ENCODE data around the gene CD300A.

Gene CD300A

DNA sequence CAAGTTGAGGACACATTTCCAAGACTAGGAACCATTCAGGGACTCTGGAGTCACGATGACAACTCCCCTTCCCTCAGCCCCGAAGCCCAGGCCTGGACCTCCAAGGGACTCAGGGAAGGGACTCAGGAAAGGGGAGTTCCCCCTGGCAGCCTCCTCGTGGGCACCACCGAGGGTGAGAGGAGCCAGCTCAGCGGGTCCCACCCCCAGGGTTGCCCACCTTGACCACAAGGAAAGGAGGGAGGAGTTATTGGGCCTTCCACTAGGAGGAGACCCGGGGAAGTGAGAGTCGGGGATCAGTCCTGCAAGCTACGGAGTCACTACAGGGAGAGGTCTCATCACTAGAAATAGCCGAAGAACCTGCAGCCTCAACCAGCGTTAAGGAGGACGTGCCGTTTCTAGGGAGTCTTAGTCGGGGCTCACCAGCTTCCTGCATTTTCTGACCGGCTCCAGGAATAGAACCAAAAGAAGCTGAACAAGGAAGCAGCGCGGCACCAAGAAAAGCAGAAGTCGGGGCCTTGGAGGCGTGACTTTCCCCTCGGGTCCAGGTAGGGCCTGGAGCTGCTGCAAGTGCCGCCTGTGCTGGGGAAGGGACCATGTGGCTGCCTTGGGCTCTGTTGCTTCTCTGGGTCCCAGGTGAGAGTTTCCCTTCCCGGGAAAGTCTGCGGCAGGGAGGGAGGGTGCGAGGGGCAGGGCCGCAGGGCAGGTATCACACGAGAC is at the start of gene CD300A:
TSS of gene CD300A (plus strand) at position 524 of the 717 bp plus-strand sequence. CDS start at position 594, 70 bp downstream.
- DNase-seq = peak; percentile 23

DNA sequence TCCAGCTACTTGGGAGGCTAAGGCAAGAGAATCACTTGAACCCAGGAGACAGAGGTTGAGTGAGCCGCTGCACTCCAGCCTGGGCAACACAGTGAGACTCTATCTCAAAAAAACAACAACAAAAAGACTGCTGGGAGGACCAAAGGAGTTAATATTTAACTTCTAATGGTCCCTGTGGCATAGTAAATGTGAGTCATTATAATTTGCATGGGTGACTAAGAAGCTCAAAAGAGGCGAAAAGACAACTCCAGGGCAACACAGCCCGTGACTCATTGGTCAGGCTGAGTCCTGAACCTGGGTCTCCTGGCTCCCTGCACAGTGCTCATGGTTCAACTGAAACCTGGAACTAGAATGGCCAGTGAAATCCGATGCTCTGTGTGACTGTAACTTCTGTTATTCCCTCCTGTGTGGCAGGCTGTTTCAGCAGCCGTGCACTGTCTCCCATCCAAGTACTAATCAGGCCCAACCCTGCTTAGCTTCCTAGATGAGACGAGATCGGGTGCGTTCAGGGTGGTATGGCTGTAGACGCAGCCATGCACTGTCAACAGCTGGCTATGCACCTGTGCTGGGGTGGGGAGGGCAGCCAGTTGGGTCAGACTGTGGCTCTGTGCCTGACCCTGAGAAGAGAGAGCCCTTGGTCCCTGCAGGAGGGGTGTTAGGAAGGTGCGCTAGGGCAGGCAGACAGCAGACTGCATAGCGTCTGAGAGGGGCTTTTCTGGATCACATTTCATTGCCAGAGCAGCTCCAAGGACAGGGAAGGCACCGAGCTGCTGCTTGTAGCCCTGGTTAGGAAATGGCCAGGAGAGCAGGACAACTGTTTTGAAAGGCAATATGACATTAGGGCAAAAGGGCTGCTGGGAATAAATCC is 49.0 kb upstream of the CD300A start:
- no peak for DNase-seq

- no peak for DNase-seq
Observed at GRCh38 chr17:74419928-74420411, 46.5 kb upstream of the CD300A start.

DNA sequence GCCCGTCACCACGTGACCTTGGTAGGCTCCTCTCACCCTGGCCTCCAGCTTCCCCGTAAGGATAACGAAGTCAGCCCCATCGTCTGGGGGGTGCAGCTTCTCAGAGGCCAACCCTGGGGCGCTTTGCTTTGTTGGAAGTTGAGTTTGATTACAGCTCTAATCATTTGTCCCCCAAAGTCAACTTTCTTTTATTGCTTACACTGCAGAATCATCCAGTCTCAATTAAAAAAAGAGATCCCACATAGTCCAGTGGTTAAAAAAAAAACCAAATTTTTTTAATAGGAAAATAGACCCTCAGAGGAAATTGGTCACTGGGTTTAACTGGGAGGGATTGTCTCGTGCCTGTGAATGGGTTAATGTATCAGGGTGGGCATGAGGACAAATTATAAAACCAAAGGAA is 42.3 kb upstream of the CD300A start:
- no peak for DNase-seq

DNA sequence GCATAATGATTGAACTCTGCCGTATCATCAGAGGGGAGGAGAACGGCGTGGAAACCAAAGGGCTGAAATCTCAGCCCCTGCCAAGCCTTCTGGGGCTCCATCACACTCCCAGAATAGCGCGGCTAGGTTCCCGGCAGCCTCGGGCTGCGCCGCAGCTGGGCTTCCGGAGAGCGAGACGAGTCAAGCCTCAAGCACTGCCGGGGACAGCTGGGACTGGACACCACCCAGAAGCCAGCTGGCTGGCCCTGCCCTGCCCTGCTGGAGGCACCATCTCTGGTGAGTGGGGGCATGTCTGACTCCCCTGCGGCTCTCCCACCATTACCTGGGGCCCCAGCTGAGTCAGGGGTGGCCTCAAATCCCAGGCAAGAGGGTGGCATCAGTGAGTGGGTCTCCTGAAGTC is 41.8 kb upstream of the CD300A start:
- no peak for DNase-seq

DNA sequence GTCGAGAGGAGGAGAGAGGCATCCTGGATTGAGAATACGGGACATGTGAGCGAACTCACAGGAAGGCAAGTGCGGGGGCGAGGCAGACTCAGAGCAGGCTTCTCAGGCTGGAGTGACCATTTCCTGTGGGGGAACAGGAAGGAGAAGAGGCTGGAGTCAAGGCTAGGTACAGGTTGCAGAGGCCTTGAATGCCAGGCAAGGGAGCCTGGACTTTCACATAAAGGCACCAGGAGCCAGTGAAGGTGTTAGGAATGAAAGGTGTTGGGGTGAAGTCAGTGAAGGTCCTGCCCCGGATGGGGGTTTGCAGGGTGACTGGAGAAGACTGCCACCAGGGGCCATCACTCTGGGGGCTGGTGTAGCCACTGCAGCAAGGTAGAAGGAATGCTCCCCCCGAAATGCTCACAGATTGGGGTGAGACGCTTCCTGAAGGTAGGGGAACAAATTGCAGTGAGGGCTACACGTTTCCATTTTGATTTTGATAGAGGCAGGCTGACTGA is 39.8 kb upstream of the CD300A start:
- DNase-seq = no peak

GRCh38 chr17:74427048-74427762 is 39.2 kb upstream of the CD300A start:
- no peak for DNase-seq

- no peak for DNase-seq
Observed at GRCh38 chr17:74427763-74428153, 38.7 kb upstream of the CD300A start.

- DNase-seq = no peak
Observed at GRCh38 chr17:74429604-74430384, 36.6 kb upstream of the CD300A start.

- no peak for DNase-seq
Observed at GRCh38 chr17:74430385-74430705, 36.1 kb upstream of the CD300A start.

GRCh38 chr17:74430706-74431567 is 35.5 kb upstream of the CD300A start:
- DNase-seq = no peak

- peak; percentile 49 for DNase-seq
Observed at GRCh38 chr17:74431568-74432423, 34.6 kb upstream of the CD300A start, which contains the start of gene GPRC5C. GPRC5C (plus strand) TSS chr17:74432088; CDS start chr17:74439777, 7,689 bp downstream.

DNA sequence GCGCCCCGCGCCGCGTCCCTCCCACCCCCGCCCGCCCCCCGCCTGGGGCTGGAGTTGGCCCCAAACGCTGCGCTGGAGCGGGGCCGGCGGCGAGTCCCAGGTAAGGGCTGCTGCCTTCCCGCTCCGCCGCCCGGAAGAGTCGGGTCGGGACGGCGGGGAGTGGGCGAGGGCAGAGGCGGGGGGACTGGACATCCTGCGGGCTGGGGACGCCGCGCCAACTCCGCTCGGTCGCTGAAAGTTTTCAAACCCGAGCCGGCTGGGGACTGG is 34.1 kb upstream of the CD300A start:
- no peak for DNase-seq

DNA sequence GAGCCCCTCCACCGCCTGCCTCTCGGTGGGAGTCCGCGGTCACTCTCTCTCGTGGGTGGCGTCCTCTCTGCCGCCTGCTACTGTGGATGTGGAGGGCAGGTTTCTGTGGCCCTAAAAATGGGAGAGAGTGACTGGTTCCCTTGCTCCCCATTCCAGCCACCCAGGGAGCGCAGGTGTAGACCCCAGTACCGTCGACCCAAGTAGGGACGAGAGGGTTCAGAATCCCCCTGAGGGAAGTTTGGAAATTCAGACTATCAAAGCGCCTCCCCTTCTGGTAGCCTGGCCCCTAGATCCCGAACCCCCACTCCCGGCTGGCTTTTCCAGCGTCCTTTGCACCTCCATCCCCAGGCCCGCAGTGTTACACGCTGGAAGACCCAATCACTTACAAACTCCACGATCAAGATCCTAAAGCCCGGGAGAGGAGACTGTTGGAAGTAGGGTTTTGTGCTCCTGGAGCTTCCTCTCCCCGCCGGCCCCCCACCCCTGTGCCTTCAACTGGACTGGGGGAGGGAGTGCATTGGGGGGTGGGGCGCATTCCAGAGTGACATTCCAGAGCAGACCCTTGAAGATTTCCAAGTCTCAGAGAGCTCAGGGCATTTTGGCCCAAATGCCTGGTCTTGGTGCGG is 33.6 kb upstream of the CD300A start:
- DNase-seq = no peak

- DNase-seq = no peak
Observed at GRCh38 chr17:74433421-74434121, 32.9 kb upstream of the CD300A start.

DNA sequence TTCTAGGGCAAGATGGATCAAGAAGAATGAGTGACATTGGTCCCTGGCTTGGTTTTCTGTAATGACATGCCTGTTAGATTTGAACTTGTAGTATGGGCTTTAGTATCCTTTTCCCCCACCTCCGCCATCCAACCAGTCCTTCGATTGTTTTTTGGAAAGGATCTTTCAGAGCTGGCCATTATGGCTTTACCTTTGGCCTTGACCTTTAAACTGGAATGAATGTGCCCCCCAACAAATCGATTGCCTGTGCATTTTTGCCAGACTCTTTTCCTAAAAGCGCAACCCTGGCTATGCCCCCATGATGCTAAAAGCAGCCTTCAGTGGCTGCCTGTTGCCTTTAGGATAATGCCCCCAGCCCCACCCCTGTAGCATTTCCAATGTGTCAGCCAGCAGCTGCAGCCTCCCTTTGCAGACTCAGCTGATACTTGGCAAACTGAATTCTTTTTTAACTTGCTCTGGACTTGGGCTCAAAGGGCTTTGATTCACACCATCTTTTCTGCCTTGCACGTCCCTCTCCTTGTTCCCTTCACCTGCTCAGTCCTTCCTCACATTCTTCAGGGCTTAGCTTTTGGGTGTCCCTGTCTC is 30.6 kb upstream of the CD300A start:
- DNase-seq = no peak

DNA sequence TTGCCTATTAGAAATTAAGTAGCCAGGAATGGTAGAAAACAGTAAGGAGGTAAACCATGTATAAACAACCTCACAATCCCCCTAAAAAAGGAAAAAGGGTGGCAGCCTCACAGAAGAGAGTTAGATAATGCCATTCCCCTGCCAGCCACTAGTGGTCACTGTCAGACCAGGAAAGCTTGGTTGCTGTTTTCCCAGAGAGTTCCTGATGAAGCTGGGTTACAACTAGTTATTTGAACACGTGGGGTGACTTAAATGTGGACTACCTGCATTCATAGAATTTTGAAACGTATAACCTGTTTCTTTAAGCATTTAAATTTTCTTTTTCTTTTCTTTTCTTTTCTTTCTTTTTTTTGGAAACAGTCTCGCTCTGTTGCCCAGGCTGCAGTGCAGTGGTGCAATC is 28.7 kb upstream of the CD300A start:
- DNase-seq = peak; percentile 24

DNA sequence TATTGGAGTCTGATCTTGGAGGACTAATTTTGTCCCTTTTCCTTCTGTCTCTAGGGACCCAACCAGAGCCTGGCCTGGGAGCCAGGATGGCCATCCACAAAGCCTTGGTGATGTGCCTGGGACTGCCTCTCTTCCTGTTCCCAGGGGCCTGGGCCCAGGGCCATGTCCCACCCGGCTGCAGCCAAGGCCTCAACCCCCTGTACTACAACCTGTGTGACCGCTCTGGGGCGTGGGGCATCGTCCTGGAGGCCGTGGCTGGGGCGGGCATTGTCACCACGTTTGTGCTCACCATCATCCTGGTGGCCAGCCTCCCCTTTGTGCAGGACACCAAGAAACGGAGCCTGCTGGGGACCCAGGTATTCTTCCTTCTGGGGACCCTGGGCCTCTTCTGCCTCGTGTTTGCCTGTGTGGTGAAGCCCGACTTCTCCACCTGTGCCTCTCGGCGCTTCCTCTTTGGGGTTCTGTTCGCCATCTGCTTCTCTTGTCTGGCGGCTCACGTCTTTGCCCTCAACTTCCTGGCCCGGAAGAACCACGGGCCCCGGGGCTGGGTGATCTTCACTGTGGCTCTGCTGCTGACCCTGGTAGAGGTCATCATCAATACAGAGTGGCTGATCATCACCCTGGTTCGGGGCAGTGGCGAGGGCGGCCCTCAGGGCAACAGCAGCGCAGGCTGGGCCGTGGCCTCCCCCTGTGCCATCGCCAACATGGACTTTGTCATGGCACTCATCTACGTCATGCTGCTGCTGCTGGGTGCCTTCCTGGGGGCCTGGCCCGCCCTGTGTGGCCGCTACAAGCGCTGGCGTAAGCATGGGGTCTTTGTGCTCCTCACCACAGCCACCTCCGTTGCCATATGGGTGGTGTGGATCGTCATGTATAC is 26.5 kb upstream of the CD300A start:
- DNase-seq = no peak

Measured in CD4-positive, alpha-beta T cell treated with Interleukin-10 for 1 hour (primary cell).